Nephron (organoid): ENCODE results near the gene CCR4.
"Not testable (repeated sequence)": the region's sequence is repeated elsewhere in the genome, so short reads cannot be mapped to it uniquely, and the experiment has no call there.

Source experiments
- H3K27ac Mint-ChIP-seq, 3 experiments: 2 replicates each; pipeline ENCODE4 v1.8.0; 2020; ENCODE audit warnings: mixed read lengths in 3 of 3, mild to moderate bottlenecking in 2 of 3, moderate library complexity in 1 of 3
- H3K27me3 Mint-ChIP-seq: 2 replicates; pipeline ENCODE4 v1.8.0; 2021; ENCODE audit warnings: low read depth, mild to moderate bottlenecking, moderate library complexity, mixed read lengths
- H3K36me3 Mint-ChIP-seq: 2 replicates; pipeline ENCODE4 v1.8.0; 2020; ENCODE audit warnings: low read depth, mixed read lengths
- H3K4me1 Mint-ChIP-seq: 2 replicates; pipeline ENCODE4 v1.8.0; 2020; ENCODE audit warnings: mixed read lengths
- H3K4me3 Mint-ChIP-seq, 3 experiments: 2 replicates each; pipeline ENCODE4 v1.8.0; 2020; ENCODE audit warnings: mild to moderate bottlenecking in 3 of 3, mixed read lengths in 3 of 3, moderate library complexity in 2 of 3
- H3K9me3 Mint-ChIP-seq: 2 replicates; pipeline ENCODE4 v1.8.0; 2020; ENCODE audit warnings: mixed read lengths
- TF ChIP-seq, protein P1 (sequence below), 3 experiments: fragments of 200-600 bp; sonication (generic); IDR thresholded peaks; one replicate each; pipeline ENCODE4 v1.5.0; 2021; ENCODE audit warnings: antibody characterized with exemption in 3 of 3; ENCODE audit not compliant: unreplicated experiment in 3 of 3

Gene CCR4

DNA sequence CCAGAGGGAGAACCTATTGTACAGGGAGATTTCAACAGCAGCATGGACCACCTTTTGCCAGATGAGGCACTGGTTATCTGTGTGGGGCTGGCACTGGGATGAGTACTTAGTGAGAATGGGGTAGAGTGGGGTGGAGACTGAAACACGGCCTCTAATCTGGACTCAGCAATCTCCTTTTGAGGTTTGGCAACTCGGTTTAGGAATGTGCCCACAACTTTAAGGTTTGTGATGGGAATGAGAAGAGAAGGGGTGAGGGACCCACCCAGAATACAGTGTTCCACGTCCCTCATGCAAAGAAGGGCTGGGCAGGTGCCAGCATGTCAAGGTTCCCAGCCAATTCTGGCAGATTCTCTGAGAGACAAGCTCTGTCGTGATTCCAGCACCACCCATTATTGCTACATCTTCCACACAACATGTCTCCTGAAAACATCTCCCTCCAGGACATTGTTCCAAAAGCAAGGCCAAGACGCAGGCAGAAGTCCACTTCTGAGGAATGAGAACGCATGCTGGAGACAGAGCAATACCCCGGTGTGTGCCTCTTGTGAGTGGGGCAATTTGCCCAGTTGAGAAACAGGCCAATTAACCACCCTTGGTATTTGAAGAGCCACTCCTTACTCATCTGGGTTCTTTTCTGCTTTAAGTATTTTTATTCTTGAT, 37.5 kb upstream of the CCR4 start:
- TF ChIP-seq, protein P1, sequence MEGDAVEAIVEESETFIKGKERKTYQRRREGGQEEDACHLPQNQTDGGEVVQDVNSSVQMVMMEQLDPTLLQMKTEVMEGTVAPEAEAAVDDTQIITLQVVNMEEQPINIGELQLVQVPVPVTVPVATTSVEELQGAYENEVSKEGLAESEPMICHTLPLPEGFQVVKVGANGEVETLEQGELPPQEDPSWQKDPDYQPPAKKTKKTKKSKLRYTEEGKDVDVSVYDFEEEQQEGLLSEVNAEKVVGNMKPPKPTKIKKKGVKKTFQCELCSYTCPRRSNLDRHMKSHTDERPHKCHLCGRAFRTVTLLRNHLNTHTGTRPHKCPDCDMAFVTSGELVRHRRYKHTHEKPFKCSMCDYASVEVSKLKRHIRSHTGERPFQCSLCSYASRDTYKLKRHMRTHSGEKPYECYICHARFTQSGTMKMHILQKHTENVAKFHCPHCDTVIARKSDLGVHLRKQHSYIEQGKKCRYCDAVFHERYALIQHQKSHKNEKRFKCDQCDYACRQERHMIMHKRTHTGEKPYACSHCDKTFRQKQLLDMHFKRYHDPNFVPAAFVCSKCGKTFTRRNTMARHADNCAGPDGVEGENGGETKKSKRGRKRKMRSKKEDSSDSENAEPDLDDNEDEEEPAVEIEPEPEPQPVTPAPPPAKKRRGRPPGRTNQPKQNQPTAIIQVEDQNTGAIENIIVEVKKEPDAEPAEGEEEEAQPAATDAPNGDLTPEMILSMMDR (IDR thresholded peaks at IDR 0.05; ENCODE audit: unreplicated experiment in 3 of 3): no peak
- H3K36me3 Mint-ChIP-seq: no peaks in the 10 kb centered on the region
- H3K27me3 Mint-ChIP-seq: peaks cover 25% of the 10 kb centered on the region
- no peak overlapping the region for H3K27ac Mint-ChIP-seq
- peaks cover 6% of the 10 kb centered on the region for H3K4me1 Mint-ChIP-seq
- H3K9me3 Mint-ChIP-seq: no peaks in the 10 kb centered on the region
- no peak overlapping the region for H3K4me3 Mint-ChIP-seq

DNA sequence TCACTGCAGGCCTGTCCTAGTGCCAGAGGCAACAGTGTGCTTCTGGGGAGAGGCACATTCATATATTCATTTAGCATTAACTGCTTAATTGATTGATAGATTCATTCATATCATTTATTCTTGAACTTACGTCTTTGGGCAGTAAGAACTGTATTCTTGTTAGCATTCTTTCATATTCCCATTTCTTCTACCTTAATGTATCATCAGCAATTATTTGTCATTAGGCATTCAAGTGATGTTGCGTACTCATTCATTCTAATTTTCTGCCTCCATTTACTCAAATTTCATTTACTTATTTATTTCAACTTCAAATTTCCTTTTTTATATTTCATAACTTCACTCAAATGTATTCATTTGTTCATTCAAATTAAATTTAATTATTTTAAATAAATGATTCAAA, 31.5 kb upstream of the CCR4 start:
- Mint-ChIP-seq H3K27ac (no peak overlapping the region), H3K27me3 (peaks cover 13% of the 10 kb centered on the region), H3K36me3 (no peaks in the 10 kb centered on the region), H3K9me3 (peaks cover 3% of the 10 kb centered on the region), H3K4me1 (no peaks in the 10 kb centered on the region), H3K4me3 (no peak overlapping the region)
- TF ChIP-seq, protein P1 (IDR thresholded peaks at IDR 0.05; ENCODE audit: unreplicated experiment in 3 of 3): no peak

DNA sequence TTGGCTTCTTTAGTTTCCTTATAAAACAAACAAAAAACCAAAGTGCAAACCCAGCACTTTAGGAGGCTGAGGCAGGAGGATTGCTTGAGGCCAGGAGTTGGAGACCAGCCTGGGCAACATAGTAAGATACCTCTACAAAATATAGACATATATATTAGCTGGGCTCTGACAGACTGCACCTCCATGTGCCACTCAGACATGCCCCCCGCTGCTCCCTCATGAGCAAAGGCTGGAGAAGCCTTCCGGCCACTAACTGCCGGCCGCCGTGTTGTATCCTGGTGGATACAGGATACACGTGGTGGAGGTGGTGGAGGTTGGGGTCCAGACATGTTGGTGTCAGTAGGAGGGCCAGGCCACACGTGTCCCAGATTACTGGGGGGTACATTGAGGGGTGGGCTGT, 29.4 kb upstream of the CCR4 start:
- H3K4me1 Mint-ChIP-seq: no peaks in the 10 kb centered on the region
- H3K4me3 Mint-ChIP-seq: no peak overlapping the region
- peaks cover 7% of the 10 kb centered on the region for H3K27me3 Mint-ChIP-seq
- TF ChIP-seq, protein P1 (IDR thresholded peaks at IDR 0.05; ENCODE audit: unreplicated experiment in 3 of 3): no peak
- peaks cover 3% of the 10 kb centered on the region for H3K9me3 Mint-ChIP-seq
- no peaks in the 10 kb centered on the region for H3K36me3 Mint-ChIP-seq
- H3K27ac Mint-ChIP-seq: no peak overlapping the region

DNA sequence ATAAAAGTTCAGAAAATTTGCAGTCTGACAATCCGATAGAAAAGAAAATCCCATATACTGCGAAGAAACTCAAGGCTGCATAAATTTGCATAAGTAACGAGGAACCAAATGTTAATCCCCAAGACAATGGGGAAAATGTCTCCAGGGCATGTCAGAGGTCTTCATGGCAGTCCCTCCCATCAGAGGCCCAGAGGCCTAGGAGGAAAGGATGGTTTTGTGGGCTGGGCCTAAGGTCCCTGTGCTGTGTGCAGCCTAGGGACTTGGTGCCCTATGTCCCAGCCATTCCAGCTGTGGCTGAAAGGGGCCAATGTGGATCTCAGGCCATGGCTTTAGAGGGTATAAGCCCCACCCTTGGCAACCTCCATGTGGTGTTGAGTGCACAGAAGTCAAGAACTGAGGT, 21.3 kb upstream of the CCR4 start:
- Mint-ChIP-seq H3K27ac (no peak overlapping the region), H3K27me3 (peaks cover 11% of the 10 kb centered on the region), H3K36me3 (no peaks in the 10 kb centered on the region), H3K9me3 (peaks cover 11% of the 10 kb centered on the region), H3K4me1 (no peaks in the 10 kb centered on the region), H3K4me3 (no peak overlapping the region)
- TF ChIP-seq, protein P1 (IDR thresholded peaks at IDR 0.05; ENCODE audit: unreplicated experiment in 3 of 3): no peak

DNA sequence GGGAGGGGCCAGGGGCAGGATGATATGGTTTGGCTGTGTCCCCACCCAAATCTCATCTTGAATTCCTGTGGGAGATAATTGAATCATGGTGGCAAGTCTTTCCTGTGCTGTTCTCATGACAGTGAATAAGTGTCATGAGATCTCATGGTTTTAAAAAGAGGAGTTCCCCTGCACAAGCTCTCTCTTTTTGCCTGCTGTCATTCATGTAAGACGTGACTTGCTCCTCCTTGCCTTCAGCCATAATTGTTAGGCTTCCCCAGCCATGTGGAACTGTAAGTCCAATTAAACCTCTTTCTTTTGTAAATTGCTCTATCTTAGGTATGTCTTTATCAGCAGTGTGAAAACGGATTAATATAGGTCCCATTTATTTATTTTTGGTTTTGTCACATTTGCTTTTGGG, 20.2 kb upstream of the CCR4 start:
- Mint-ChIP-seq H3K9me3 (peaks cover 14% of the 10 kb centered on the region), H3K27me3 (peaks cover 11% of the 10 kb centered on the region)
- not testable (repeated sequence) for H3K4me3 Mint-ChIP-seq, H3K36me3 Mint-ChIP-seq, H3K4me1 Mint-ChIP-seq, H3K27ac Mint-ChIP-seq

DNA sequence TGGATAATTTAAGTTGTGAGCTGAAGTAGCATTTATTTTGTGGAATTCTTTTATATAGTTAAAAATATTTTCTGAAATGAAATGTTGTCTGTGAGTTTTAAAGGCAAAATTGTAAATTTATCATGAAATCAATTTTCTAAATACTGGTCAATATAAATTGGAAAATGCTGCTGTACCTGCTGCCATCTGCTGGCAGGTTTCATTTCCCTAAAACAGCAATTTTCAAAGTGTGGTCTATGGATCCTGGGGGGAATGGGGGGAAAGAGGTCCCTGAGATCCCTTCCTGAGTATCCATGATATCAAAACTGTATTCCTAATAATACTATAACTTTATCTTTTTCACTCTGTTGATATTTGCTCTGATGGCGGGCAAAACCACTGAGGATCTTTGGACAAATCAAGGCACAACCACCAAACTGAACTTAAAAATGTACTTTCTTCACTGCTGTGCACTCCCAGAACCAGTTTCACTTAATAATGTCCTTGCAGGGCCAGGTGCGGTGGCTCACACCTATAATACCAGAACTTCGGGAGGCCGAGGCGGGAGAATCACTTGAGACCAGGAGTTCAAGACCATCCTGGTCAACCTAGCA, 17.2 kb upstream of the CCR4 start:
- no peak overlapping the region for H3K27ac Mint-ChIP-seq
- H3K36me3 Mint-ChIP-seq: no peaks in the 10 kb centered on the region
- H3K9me3 Mint-ChIP-seq: peaks cover 7% of the 10 kb centered on the region
- TF ChIP-seq, protein P1 (IDR thresholded peaks at IDR 0.05; ENCODE audit: unreplicated experiment in 3 of 3): peak; percentile 71 to 82 (median 78)
- no peaks in the 10 kb centered on the region for H3K4me1 Mint-ChIP-seq
- no peak overlapping the region for H3K4me3 Mint-ChIP-seq
- H3K27me3 Mint-ChIP-seq: peaks cover 11% of the 10 kb centered on the region
